ENCODE measurements around the gene FBXO48.

The FBXO48 gene

GRCh38 chr2:68435615-68436014 lies 31.5 kb downstream of the FBXO48 start:
- no peak for DNase-seq (ENCODE audit: low read depth in 2 of 2)

GRCh38 chr2:68434981-68435380 lies 32.1 kb downstream of the FBXO48 start:
- no peak for DNase-seq (ENCODE audit: low read depth in 2 of 2)

GRCh38 chr2:68432696-68433658 lies 34.1 kb downstream of the FBXO48 start:
- DNase-seq (ENCODE audit: low read depth in 2 of 2): no peak

GRCh38 chr2:68431316-68431972 lies 35.6 kb downstream of the FBXO48 start:
- no peak for DNase-seq (ENCODE audit: low read depth in 2 of 2)

GRCh38 chr2:68429311-68429826 lies 37.7 kb downstream of the FBXO48 start:
- no peak for DNase-seq (ENCODE audit: low read depth in 2 of 2)

GRCh38 chr2:68428746-68429145 lies 38.3 kb downstream of the FBXO48 start:
- no peak for DNase-seq (ENCODE audit: low read depth in 2 of 2)

- DNase-seq (ENCODE audit: low read depth in 2 of 2): no peak
Observed at GRCh38 chr2:68428126-68428525, 39.0 kb downstream of the FBXO48 start.

- DNase-seq (ENCODE audit: low read depth in 2 of 2): no peak
Observed at GRCh38 chr2:68426848-68427579, 40.1 kb downstream of the FBXO48 start.

GRCh38 chr2:68426446-68426845 lies 40.6 kb downstream of the FBXO48 start:
- DNase-seq (ENCODE audit: low read depth in 2 of 2): no peak

- DNase-seq (ENCODE audit: low read depth in 2 of 2): no peak
Observed at GRCh38 chr2:68425503-68425902, 41.6 kb downstream of the FBXO48 start.

GRCh38 chr2:68423966-68424650 lies 43.0 kb downstream of the FBXO48 start:
- no peak for DNase-seq (ENCODE audit: low read depth in 2 of 2)

- no peak for DNase-seq (ENCODE audit: low read depth in 2 of 2)
Observed at GRCh38 chr2:68420254-68420910, 46.7 kb downstream of the FBXO48 start.

GRCh38 chr2:68418855-68419254 lies 48.2 kb downstream of the FBXO48 start:
- DNase-seq (ENCODE audit: low read depth in 2 of 2): no peak

- no peak for DNase-seq (ENCODE audit: low read depth in 2 of 2)
Observed at GRCh38 chr2:68418419-68418818, 48.7 kb downstream of the FBXO48 start.

GRCh38 chr2:68417926-68418325 lies 49.2 kb downstream of the FBXO48 start:
- no peak for DNase-seq (ENCODE audit: low read depth in 2 of 2)

GRCh38 chr2:68416081-68416675 lies 50.9 kb downstream of the FBXO48 start:
- no peak for DNase-seq (ENCODE audit: low read depth in 2 of 2)

GRCh38 chr2:68415521-68415920 lies 51.6 kb downstream of the FBXO48 start:
- no peak for DNase-seq (ENCODE audit: low read depth in 2 of 2)

- no peak for DNase-seq (ENCODE audit: low read depth in 2 of 2)
Observed at GRCh38 chr2:68414876-68415275, 52.2 kb downstream of the FBXO48 start.

- DNase-seq (ENCODE audit: low read depth in 2 of 2): no peak
Observed at GRCh38 chr2:68414452-68414851, 52.6 kb downstream of the FBXO48 start.

- no peak for DNase-seq (ENCODE audit: low read depth in 2 of 2)
Observed at GRCh38 chr2:68413466-68413865, 53.6 kb downstream of the FBXO48 start.

Measured in stimulated activated CD8-positive, alpha-beta memory T cell treated with anti-CD3 and anti-CD28 coated beads, Interleukin-15, amount 100 ng/mL, for 48 hours (primary cell).